ENCODE data around the gene RGS11. TPM values are rescaled to one million over a fixed set of nuclear protein-coding genes. Genes with fewer than 3 reads are reported as not detected.

Gene RGS11
- total RNA-seq, 1 experiment from 2014 or later, result not detected

DNA sequence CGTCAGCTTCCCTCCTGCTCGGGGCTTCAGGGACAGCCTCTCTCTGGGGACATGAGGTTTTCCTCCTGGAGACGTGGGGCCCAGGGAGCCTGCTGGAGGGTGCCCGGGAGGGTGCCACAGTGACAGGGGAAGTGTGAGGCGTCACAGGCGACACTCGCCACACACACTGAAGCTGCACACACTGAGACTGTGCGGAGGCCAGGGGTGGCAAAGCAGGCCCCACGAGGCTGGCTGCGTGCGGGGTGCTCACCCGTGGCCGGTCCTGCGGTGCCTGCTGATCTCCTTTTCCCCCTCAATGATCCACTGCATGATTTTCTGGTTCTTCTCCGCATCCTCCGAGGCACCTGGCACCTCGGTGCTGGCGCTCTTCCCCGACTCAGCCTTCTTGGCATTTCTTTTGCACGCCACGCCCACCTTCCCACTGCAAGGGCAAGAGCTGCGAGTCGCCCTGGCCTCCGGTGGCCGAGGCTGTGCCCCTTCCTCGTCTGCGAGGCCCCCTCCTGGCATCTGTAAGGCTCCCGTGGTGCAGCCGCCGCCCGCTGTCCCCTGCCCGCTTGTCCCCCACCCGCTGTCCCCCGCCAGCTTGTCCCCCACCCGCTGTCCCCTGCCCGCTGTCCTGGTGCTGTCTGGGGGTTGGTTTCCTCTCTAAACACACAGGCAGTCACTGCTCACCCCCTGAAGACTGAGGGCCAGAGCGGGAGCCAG is 21.2 kb upstream of the RGS11 start:
- DNase-seq (ENCODE audit: low read depth), result no peak

DNA sequence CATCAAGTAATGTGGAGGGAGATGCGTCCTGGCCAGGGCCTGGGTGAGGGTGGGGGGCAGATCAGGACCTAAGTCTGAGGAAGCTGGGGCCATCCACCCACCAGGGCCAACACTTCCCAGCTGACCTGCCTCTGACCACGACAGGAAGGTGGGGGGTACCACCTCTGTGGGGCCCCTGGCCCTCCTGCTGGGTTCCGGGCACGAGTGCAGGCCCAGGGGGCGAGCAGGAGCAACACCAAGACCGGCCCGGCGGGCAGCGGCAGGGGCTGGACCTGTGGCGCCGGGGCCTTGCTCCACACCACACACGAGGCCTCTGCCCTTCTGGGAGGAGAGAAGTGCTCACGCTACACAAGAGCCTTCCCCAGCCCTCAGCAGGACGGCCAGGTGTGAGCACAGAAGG is 20.5 kb upstream of the RGS11 start:
- DNase-seq (ENCODE audit: low read depth), result no peak

DNA sequence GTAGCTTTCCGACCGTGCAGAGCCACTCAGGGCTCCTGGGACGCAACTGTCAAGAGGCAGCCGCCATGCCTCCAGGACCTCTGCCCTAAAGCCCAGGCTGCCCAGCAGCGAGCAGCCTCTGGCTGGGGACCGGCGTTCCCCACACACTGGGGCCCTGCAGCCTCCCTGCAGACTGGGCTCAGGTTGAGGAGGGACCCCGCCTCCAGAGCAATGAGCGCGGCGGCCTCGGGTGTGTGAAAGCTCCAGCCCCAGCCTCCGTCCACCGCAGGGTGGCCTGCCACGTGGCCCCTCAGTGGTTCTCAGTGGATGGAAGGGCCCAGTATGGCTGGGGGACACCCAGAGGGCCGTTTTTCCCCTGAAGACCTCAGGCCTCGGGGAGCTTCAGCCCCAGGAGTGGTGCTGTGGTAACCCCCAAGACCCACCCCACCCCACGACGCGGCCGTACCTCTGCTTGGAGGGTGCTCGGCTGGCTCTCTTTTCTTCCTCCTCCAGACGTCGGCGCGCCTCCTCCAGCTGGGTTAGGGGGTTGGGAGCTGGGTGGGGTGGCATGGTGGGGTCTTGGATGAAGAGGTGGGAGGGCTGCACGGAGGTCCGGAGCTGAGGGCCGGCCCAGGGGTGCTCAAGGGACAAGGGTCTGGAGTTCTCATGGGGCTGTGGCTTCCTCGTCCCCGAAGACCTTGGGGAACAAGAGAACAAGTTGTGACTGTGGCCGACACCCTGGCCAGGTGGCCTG is 17.5 kb upstream of the RGS11 start:
- DNase-seq (ENCODE audit: low read depth), result no peak

- no peak for DNase-seq (ENCODE audit: low read depth)
Measured at GRCh38 chr16:291539-291938, 15.8 kb upstream of the RGS11 start.

DNA sequence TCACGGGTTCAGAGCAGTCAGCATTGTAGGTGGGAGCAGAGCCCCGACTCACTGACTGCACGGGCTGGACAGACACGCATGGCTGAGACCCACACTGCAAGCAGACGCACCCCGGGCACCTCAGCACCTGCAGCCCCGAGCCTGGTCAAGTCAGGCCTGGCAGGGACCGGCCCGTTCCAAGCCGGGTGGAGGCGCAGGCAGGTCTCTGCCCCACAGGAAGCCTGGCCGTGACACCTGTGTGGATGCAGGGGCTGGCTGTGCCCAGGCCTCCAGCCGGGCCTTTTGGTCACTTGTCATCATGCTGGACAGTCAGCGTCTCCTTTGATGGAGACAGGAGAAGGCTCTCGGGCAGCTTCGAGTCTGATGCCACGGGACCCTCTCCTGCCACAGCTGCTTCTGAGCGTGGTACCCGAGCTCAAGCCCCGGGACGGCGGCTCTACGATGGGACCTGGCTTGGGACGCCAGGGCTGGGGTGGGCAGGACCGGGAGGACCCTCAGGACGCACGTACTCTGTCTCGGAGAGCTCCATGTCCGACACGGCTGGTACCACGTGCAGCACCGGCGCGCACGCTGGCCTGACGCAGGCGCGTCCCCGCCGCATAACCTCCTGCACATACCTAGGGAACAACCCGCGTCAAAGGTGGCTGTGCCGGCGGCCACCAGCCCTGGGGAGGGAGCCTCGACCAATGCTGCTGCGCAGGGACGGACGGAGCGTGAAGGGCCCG is 15.1 kb upstream of the RGS11 start:
- DNase-seq (ENCODE audit: low read depth), result no peak

DNA sequence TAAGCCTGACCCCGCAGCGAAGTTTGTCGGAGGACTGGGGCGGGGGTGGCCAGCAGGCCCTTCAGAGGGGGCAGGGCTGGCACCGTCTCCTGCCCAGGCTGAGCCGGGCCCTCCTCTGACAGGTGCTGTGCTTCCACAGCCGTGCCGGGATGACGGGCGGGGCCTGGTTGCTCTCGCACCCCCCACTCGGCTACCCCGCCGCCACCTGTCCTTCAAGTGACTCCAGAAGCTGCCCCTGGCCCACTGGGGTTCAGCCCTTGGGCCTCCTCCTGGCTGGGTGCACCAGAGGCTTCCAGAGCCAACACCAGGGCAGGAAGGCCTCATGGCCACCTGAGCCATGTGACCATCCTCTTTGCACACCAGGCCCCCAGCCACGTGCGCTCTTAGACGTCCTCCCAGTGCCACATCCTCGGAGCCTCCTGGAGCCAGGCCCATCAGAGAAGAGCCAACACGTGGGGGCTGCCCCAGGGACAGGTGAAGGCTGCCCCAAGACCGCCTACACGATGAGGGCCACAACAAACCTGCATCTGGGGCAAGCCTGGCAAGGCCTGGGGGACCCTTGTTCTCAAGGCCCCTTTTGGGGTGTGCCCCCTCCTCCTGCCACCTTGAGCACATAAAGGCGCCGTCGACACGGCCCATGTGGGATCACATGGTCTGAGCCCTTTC is 14.4 kb upstream of the RGS11 start:
- DNase-seq (ENCODE audit: low read depth), result no peak

GRCh38 chr16:289395-289997 is 13.8 kb upstream of the RGS11 start:
- DNase-seq (ENCODE audit: low read depth), result no peak

- DNase-seq (ENCODE audit: low read depth), result no peak
Measured at GRCh38 chr16:287981-288920, 12.5 kb upstream of the RGS11 start.

- no peak for DNase-seq (ENCODE audit: low read depth)
Measured at GRCh38 chr16:287298-287811, 11.6 kb upstream of the RGS11 start.

- DNase-seq (ENCODE audit: low read depth), result no peak
Measured at GRCh38 chr16:286491-287297, 10.9 kb upstream of the RGS11 start.

DNA sequence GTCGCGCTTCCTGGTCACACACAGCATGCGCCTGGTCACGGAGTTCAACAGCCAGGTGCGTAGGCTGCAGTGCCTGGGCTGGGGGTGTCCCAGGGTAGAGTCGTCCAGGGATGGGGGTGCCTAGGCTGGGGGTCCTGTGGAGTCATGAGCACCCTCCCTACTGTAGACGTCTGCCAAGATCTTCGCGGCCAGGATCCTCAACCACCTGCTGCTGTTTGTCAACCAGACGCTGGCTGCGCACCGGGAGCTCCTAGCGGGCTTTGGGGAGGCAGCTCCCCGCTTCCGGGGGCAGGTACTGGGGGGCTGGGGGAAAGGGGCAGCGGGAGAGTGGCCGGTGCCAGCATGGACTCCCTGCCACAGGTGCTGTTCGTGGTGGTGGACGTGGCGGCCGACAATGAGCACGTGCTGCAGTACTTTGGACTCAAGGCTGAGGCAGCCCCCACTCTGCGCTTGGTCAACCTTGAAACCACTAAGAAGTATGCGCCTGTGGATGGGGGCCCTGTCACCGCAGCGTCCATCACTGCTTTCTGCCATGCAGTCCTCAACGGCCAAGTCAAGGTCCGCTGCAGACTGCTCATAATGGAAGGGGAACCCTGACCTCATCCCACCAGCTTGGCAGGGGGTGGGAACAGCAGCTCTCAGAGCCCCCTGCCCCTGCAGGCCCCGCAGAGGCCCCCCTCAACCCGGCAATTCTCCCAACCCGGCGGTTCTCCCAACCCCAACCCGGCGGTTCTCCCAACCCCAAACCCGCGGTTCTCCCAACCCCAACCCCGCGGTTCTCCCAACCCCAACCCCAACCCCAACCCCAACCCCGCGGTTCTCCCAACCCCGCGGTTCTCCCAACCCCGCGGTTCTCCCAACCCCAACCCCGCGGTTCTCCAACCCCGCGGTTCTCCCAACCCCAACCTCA is 9.7 kb upstream of the RGS11 start:
- no peak for DNase-seq (ENCODE audit: low read depth)

DNA sequence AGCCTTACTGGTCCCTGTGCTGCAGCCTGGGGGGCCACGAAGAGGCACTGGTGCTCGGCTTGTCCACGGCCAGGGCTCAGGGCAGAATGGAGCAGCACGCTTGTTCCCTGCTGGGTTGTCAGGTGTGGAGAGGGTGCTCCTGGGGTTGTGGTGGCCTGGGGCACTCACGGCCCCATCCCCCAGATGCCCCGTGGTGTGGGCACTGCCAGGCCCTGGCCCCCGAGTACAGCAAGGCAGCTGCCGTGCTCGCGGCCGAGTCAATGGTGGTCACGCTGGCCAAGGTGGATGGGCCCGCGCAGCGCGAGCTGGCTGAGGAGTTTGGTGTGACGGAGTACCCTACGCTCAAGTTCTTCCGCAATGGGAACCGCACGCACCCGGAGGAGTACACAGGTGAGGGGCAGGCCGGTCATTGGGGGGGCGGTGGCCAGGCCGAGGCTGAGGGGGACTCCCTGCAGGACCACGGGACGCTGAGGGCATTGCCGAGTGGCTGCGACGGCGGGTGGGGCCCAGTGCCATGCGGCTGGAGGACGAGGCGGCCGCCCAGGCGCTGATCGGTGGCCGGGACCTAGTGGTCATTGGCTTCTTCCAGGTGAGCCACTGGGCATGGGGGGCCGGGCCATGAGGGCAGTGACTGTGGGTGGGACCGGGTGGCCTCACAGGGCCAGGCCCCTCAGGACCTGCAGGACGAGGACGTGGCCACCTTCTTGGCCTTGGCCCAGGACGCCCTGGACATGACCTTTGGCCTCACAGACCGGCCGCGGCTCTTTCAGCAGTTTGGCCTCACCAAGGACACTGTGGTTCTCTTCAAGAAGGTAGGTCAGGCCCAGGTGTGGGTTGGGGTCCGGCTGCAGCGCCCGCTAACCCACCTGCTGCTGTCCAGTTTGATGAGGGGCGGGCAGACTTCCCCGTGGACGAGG is 8.7 kb upstream of the RGS11 start:
- DNase-seq (ENCODE audit: low read depth), result no peak

DNA sequence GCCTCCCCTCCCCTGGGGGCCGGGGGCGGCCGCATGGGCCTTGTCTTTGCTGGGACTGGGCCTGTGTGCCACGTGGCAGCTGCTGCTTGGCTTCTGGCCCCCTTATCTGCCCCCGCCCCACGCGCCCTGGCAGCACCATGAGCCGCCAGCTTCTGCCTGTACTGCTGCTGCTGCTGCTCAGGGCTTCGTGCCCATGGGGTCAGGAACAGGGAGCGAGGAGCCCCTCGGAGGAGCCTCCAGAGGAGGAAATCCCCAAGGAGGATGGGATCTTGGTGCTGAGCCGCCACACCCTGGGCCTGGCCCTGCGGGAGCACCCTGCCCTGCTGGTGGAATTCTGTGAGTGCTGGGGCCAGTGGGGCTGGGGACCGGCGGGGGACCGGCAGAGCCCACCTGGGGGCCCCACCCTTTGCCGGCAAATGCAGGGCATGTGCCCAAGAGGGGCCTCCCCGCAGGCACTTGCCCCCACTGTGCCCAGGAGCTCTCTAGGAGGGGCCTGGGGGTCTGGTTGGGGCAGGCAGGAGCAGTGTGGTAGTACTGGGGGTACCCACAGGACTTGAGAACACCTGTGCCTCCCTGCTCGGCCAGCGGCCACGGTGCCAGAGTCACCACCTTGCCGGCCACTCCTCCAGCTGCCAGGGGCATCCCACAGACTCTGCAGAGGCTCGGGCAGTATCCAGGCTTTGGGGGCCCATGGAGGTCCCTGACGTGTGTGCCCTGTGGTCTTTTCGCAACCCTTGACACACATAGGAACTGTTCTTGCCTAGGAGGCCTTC is 7.5 kb upstream of the RGS11 start, which contains the start of gene PDIA2:
TSS of gene PDIA2 (plus strand) at position 132 of the 773 bp plus-strand sequence. CDS start at position 138, 6 bp downstream.
- DNase-seq (ENCODE audit: low read depth), result no peak

GRCh38 chr16:282491-282890 is 6.7 kb upstream of the RGS11 start:
- DNase-seq (ENCODE audit: low read depth), result no peak

- DNase-seq (ENCODE audit: low read depth), result no peak
Measured at GRCh38 chr16:281660-282255, 6.0 kb upstream of the RGS11 start.
